Left ventricle myocardium inferior (tissue), 1 donor: Measurements from ENCODE around the gene CHST1. TPM values are rescaled to one million over a fixed set of nuclear protein-coding genes. Genes with fewer than 3 reads are reported as not detected.

Experiments
- DNase-seq: peaks from one replicate; pipeline ENCODE4 v3.0.0-alpha.2; 2020
- H3K27ac ChIP-seq: fragments of 200-600 bp; replicated peaks from 2 replicates; pipeline ENCODE4 v1.8.0; 2021
- H3K27me3 ChIP-seq: fragments of 200-600 bp; 2 replicates; pipeline ENCODE4 v1.8.0; 2021; ENCODE audit warnings: low read depth
- H3K36me3 ChIP-seq: fragments of 200-600 bp; 2 replicates; pipeline ENCODE4 v1.8.0; 2021
- H3K4me1 ChIP-seq: fragments of 200-600 bp; 2 replicates; pipeline ENCODE4 v1.8.0; 2021
- H3K4me3 ChIP-seq: fragments of 200-600 bp; 2 replicates; pipeline ENCODE4 v1.8.0; 2021; ENCODE audit warnings: mild to moderate bottlenecking, moderate library complexity
- H3K9me3 ChIP-seq: fragments of 200-600 bp; replicated peaks from 2 replicates; pipeline ENCODE4 v1.8.0; 2021
- intact Hi-C: fragments of 100-400 bp; cut with micrococcal nuclease; formaldehyde crosslinking; loops from one replicate; pipeline ENCODE4 v1.11.0; 2022
- total RNA-seq: library from RNA; stranded (reverse); fragmentation: NEBNext Ultra II Directional; extraction: Animal tissue kit (Norgen Biotek cat#: 25700); gene quantifications from one replicate; pipeline ENCODE4 v1.2.1, GENCODE V29; 2021
- TF ChIP-seq, protein P1 (sequence below): fragments of 200-600 bp; IDR thresholded peaks from 2 replicates; pipeline ENCODE4 v1.8.0; 2021; ENCODE audit warnings: antibody characterized with exemption, mild to moderate bottlenecking, borderline replicate concordance
- donor health status: DM: no; HTN: yes; CAD: no; lungs with severe emphysema.

The CHST1 gene
- total RNA-seq, 1 donor from 2014 or later = 2.9 TPM

DNA sequence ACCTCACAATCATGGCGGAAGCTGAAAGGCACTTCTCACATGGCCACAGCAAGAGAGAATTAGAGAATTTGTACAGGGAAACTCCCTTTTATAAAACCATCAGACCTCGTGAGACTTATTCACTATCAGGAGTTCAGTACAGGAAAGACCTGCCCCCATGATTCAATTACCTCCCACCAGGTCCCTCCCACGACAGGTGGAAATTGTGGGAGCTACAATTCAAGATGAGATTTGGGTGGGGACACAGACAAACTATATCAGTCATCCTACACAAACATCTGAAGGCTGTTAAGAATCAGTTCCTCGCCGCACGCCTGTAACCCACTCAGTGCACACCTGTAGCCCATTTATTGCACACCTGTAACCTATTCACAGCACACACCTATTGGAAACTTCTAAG is 39.8 kb downstream of the CHST1 start:
- intact Hi-C loops = no loop called here
- Histone ChIP-seq H3K4me3 (no peak overlapping the region), H3K27ac (no peak overlapping the region), H3K4me1 (no peaks in the 10 kb centered on the region), H3K27me3 (peaks cover 33% of the 10 kb centered on the region), H3K36me3 (no peaks in the 10 kb centered on the region), H3K9me3 (peaks cover 10% of the 10 kb centered on the region)
- TF ChIP-seq, protein P1, sequence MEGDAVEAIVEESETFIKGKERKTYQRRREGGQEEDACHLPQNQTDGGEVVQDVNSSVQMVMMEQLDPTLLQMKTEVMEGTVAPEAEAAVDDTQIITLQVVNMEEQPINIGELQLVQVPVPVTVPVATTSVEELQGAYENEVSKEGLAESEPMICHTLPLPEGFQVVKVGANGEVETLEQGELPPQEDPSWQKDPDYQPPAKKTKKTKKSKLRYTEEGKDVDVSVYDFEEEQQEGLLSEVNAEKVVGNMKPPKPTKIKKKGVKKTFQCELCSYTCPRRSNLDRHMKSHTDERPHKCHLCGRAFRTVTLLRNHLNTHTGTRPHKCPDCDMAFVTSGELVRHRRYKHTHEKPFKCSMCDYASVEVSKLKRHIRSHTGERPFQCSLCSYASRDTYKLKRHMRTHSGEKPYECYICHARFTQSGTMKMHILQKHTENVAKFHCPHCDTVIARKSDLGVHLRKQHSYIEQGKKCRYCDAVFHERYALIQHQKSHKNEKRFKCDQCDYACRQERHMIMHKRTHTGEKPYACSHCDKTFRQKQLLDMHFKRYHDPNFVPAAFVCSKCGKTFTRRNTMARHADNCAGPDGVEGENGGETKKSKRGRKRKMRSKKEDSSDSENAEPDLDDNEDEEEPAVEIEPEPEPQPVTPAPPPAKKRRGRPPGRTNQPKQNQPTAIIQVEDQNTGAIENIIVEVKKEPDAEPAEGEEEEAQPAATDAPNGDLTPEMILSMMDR = no peak
- no peak for DNase-seq

DNA sequence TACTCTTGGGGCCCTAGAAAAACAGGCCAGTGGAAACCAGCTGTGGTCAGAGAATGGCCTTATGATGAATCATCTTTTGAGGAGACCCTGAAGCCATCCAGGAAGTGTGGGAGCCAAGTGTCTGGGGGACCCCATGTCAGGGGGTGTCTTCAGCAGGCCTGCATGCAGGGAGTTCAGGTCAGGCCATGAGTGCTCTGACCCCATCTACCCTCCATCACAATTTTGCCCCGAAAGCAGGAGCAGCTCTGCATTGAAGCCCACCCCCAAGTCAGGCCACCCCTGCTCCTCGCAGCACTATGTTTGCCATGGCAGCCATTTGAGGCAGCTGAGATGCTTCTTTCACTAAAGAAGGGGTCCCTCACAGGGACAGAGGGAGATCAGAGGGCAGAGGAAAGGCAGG is 41.3 kb downstream of the CHST1 start:
- intact Hi-C loops = no loop called here
- TF ChIP-seq, protein P1 = no peak
- DNase-seq = no peak

DNA sequence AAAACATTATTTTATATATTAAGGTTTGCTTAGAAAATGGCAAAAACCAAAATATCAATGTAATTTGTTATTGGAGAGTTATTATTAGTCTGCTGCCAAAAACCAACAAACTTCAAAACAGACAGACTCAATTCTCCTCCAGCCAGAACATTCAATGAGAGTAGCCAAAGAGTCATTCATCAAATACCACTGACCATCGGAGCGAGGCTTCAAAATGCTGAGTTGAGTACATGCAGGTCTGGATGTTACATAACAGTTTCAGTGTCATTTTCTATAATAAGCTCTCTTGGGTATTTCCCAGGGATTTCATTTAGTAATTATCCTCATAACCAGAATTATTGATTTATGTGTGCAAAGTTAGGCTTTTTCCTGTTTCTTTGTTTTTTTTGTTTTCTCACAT is 42.6 kb downstream of the CHST1 start:
- Histone ChIP-seq H3K9me3 (peaks cover 15% of the 10 kb centered on the region), H3K4me3 (no peak overlapping the region), H3K36me3 (no peaks in the 10 kb centered on the region), H3K4me1 (peaks cover 8% of the 10 kb centered on the region), H3K27ac (no peak overlapping the region), H3K27me3 (peaks cover 25% of the 10 kb centered on the region)
- intact Hi-C loops = no loop called here
- no peak for DNase-seq
- TF ChIP-seq, protein P1 = no peak

More for the DNA sequence above, 41.3 kb downstream of the CHST1 start:
- peaks cover under 1% of the 10 kb centered on the region for H3K4me1 ChIP-seq
- H3K27me3 ChIP-seq = peaks cover 33% of the 10 kb centered on the region
- H3K9me3 ChIP-seq = peaks cover 17% of the 10 kb centered on the region
- no peaks in the 10 kb centered on the region for H3K36me3 ChIP-seq
- no peak overlapping the region for H3K27ac ChIP-seq
- no peak overlapping the region for H3K4me3 ChIP-seq

DNA sequence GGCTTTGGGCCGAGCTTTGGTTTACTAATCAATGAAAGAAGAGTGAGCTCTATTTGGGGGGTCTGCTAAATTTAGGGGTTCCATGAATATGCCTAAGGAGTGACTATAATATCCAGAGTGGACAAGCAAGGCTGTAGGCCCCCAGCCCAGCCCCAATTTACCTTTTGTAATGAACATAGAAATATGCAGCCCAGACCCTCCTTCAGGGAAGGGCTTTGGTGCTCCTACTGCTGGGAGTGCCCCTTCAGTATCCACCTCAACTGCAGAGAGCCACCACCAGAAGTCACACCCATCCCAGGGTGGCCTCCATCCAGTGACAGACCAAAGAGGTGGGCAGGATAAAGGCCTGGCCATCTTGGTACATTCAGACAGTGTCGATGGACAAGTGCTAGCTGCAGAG is 43.1 kb downstream of the CHST1 start:
- intact Hi-C loops = no loop called here
- Histone ChIP-seq H3K4me3 (no peak overlapping the region), H3K4me1 (peaks cover 8% of the 10 kb centered on the region), H3K27me3 (peaks cover 23% of the 10 kb centered on the region), H3K27ac (no peak overlapping the region), H3K36me3 (no peaks in the 10 kb centered on the region), H3K9me3 (peaks cover 14% of the 10 kb centered on the region)
- no peak for DNase-seq
- TF ChIP-seq, protein P1 = no peak

DNA sequence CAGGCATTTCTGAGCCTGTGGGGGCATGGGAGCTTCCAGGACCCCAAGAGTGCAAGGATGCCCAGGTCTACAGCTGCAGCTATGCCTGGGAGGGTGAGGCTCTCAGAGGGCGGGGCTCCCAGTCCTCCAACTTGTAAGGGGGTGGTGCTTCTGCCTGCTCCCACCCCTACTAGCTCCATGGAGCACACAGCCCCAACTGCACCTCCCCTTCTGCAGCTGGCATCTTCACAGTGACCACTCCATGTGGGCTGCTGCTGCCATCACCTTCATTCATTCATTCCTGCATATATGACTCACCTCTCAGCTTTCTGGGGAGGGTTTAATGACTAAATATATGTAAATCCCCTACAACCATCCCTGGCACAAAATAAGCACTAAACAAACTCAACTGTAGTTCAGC is 43.8 kb downstream of the CHST1 start:
- TF ChIP-seq, protein P1 = no peak
- H3K27ac ChIP-seq = no peak overlapping the region
- H3K27me3 ChIP-seq = peaks cover 20% of the 10 kb centered on the region
- no peaks in the 10 kb centered on the region for H3K36me3 ChIP-seq
- H3K4me3 ChIP-seq = no peak overlapping the region
- no peak for DNase-seq
- intact Hi-C loops = no loop called here
- H3K9me3 ChIP-seq = peaks cover 14% of the 10 kb centered on the region
- peaks cover 8% of the 10 kb centered on the region for H3K4me1 ChIP-seq

DNA sequence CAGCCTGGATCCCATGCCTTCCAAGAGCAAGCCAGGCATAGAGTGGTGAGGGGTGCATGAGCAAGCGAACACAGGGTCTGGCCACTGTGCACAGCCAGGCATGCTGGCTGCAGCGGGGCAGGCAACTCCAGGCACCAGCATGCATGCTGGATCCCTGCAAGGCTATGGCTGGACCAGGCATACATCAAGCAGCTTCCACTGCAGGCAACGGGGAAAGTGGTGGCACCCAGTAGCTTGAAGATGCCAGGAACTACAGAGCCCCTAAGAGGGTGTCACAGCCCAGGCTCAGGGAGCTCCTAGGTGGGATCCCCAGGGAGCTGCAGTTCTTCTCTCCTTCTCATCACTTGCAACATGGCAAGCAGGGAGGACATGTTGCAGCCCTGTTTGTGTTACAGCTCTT is 45.2 kb downstream of the CHST1 start:
- no peak for DNase-seq
- Histone ChIP-seq H3K36me3 (no peaks in the 10 kb centered on the region), H3K4me3 (no peak overlapping the region), H3K27ac (no peak overlapping the region), H3K4me1 (peaks cover 8% of the 10 kb centered on the region), H3K9me3 (peaks cover 14% of the 10 kb centered on the region), H3K27me3 (peaks cover 8% of the 10 kb centered on the region)
- TF ChIP-seq, protein P1 = no peak
- intact Hi-C loops = no loop called here
